Endometrium (tissue), 2 donors: ENCODE measurements around the gene L1CAM.

ENCODE experiments used
- FAIRE-seq: peaks from 2 replicates; lab custom pipeline; 2012; peaks lifted over from hg19 to GRCh38; lab: Jason Lieb, UNC
- donor health status: control.
- donor health status: control.

Gene L1CAM

GRCh38 chrX:153902385-153902784 is 16.4 kb upstream of the L1CAM start:
- no peak for FAIRE-seq

DNA sequence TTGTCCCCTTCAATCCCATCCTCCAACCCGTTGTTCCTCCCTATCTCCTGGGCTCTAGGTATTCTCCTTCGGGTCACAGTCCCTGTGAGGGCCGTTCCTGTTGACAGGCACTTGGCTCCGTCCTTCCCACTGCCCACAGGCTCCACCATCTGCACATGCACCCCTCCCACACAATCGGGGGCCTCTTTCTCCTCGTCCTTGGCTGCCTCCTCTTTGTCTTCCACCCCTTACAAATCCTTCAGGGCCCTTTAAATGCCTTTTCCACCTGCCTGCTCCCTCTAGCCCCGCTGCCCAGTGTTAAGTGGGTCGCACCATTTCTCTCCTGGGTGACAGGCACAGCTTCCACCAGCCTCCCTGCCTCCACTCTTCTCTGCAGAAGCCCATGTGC is 15.8 kb upstream of the L1CAM start:
- FAIRE-seq: no peak

DNA sequence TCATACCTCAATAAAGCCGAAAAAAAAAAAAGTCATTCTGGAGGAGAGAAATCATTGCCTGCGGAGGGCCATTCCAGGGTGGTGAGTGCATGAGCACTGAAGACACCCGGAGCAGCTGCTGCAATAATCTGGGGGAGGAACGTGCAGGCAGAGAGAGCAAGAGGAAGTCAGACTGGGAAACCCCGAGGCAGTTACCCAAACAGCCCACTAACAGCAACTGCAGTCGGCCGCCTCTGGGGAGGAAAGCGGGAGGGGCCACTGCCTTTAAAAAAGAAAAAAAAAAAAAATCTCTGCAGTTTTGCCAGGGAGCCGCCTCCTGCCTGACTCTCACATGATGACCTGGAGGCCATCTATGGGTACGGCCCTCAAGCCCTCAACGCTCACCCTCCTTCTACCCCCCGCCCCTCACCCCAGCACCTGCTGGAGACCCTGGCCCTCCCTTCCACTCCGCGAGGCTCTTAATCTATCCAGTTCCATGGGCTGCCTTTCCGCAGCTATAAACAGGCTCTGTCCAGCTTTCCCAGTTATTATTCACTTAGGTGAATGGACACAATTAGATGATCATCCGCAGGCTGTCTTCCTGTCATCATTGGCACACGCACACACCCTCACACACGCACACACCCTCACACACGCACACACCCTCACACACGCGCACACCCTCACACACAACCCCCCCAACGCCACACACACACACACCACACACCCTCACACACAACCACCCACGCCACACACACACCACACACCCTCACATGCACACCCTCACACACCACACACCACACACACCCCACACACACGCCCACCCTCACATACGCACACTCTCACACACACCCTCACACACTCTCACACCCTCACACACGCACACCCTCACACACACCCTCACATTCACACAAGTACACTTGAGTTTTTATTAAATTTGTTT is 15.1 kb upstream of the L1CAM start:
- FAIRE-seq: no peak

DNA sequence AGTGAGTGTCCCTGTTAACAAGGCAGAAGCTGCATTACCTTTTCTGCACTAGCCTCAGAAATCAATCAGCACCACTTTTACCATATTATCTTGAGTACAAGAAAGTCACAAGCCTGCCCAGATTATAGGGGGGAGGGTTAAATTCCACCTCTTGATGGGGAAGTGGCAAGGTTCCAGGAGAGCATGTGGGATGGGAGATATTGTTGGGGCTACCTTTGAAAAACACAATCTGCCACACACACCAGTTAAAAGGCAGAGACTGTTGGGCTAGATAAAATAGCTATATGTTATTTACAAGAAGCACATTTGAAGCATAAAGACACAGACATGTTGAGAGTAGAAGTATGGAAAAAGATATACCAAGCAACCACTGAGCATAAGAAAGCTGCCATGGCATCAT is 11.9 kb upstream of the L1CAM start:
- FAIRE-seq: no peak

DNA sequence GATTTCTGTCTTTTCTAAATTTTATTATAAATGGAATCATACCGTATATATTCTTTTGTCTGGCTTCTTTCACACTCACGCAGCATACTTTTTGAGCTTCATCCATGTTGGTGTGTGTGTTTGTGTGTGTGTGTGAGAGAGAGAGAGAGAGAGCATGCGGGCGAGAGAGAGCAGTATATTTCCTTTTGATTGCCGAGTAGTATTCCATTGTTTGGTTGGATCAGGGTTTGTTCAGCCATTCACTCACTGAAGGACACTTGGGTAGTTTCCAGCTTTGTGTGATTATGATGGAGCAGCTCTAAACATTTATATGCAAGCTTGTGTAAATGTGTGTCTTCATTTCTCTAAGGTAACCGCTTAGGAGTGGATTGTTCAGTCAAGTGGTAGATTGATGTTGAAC is 3.1 kb upstream of the L1CAM start:
- FAIRE-seq: no peak

- FAIRE-seq: no peak
Observed at GRCh38 chrX:153888344-153888743, 2.4 kb upstream of the L1CAM start.

DNA sequence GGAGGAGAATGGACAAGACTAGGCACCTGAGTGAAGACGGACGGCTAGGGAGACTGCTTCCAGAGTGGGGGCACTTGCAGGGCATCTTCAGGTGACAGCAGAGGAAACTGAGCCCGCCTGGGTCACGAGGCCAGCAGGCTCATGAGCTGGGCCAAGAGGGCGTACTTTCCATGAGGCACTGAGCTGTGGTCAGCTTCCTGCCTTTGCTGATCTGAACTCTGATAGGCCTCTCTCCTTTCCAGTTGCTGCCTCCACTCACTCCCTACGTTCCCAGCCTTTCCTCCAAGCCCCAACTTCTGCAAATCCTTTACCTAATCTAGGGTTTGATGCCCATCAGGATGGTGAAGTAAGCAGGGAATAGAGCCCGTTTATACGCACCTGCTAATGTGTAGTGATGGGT is 1.4 kb upstream of the L1CAM start:
- no peak for FAIRE-seq

DNA sequence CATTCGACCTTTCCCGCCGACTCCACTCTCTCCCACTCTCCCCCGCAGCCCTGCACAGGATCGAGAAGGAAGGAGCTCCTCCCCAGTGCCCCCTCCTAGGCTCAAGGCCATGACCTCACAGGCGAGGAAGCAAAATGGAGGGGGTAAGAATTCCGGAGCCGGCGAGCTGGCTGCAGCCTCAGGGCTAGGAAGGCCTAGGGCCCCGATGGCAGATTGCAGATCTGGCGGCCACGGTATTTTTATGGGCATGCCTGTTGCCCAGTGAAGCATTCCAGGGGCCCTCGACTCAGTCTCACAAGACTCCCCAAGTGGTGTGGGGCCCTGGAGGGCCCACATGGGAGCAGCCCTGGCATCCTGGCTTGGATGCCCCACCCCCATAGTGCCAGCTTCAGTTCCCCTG is 942 bp upstream of the L1CAM start:
- no peak for FAIRE-seq

- FAIRE-seq: no peak
Observed at GRCh38 chrX:153885208-153885787, 675 bp downstream of the L1CAM start.

DNA sequence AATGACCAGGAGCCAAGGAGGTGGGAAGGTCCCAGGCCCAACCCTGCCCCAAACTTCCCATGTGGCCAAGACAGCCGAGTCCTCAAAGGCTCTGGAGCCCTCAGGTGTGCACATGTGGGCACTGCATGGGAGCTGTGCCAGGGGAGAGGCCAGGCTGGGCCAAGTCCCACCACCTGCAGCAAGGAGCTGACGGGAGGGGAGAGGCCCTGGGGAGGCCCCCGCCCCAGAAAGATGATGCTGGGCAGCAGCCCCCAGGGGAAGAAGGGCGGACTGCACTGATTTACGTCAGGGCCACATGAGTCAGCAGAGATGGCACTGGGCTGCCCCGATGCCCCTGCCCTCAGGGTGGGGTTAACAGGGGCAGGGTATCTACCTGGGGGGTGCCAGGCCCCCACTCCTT is 1.4 kb downstream of the L1CAM start:
- no peak for FAIRE-seq

DNA sequence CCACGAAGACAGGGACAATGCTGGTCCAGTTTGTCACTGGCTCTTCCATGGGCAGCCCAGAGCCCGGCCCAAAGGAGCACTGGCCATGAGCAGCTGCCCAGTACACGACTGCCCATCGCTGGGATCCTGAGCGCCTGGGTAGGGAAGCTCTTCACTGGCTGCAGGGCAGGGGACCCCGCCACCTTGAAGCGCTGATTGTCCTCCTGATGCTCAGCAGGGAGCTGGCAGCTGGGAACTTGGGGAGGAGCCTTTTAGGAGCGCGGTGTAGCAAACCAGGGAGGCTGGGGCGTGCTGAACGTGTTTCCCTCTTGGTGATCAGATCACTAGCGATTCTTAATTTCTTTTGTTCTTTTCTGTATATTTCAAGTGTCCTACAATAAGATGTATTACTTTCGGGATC is 1.8 kb downstream of the L1CAM start:
- FAIRE-seq: no peak

DNA sequence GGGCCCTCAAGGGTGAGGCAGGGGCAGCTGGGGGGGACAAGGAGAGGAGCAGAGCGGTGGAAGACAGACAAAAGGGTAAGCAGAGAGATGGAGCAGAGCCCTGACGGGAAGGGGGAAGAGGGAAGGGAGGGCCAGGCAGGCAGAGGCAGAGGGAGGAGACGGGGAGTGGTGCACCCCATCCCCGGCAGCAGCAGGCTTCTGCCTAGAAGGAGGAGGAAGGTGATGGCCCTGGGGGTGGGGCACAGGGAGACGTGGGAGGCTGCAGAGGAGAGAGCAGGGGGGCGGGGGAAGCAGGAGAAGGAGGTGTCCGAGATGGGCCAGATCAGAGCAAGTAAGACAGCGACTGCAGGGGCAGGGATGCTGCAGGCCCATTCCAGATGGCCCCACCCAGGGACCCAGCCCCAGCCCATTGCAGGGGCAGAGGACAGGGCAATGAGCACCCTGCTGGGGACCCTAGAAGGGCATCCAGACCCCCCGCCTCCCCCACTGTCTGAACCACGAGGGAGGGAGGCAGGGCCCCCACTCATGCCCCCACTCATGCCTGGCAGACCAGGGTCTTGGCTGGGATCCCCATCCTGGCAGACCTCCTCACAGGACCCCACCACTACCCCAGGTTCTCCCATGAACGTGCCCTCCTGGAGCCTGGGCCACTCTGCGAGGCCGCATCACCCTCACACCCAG is 2.7 kb downstream of the L1CAM start:
- no peak for FAIRE-seq

DNA sequence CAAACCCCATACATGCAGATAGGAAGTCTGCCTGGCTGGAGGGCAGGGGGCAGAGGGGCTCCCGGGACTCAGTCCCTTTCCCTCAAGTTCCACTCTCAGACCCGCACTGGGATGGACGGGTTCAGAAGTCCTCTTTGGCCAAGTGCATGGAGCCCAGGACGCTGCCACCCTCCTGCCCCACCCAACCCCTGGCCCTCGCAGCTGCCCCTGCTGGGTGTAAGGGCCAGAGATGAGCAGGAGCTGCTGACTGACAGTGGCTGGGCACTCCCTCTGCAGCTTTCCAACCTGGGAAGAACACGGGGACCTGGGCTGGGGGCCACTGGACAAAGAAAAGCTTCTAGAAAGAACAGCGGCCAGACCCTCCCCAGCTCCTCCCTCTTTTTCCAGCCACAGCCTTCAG is 3.4 kb downstream of the L1CAM start:
- FAIRE-seq: no peak

DNA sequence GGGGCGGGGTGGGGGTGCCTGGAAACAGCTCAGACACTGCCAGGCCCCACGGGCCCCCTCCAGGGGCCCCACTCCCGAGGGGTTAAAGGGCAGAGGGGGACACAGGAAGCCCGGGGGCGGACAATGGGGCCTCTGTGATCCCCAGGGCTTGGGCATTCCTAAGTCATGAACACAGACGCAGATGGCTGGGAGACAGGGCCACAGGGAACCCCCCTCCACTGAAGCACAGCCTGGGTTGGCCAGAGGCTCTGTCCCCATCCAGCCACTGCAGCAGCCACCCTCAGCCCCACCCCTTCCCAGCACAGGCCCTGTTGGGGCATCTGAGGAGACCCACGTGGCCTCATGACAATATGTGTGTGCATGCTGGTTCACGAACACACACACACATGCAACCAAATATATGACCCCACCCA is 3.9 kb downstream of the L1CAM start:
- FAIRE-seq: no peak

DNA sequence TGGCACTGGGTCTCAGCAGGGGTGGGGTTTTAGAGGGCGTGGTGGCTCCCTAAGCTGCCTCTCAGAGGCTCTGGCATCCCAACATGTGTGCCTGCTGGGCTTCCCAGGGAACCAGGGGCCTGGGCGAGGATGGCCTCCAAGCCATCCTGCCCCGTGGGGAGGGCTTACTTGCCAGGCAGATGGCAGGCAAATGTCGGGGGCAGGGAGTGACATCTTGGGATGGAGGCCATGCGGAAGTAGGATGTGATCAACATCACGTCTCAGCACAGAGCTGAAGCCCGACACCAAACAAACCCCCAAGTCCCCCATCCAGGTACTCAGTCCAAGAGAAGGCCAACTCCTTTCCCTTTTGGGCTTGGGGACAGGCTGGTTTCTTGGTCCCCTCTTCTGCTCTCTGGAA is 4.7 kb downstream of the L1CAM start:
- no peak for FAIRE-seq

GRCh38 chrX:153880440-153880815 is 5.5 kb downstream of the L1CAM start:
- no peak for FAIRE-seq

- no peak for FAIRE-seq
Observed at GRCh38 chrX:153879741-153880439, 6.1 kb downstream of the L1CAM start.

DNA sequence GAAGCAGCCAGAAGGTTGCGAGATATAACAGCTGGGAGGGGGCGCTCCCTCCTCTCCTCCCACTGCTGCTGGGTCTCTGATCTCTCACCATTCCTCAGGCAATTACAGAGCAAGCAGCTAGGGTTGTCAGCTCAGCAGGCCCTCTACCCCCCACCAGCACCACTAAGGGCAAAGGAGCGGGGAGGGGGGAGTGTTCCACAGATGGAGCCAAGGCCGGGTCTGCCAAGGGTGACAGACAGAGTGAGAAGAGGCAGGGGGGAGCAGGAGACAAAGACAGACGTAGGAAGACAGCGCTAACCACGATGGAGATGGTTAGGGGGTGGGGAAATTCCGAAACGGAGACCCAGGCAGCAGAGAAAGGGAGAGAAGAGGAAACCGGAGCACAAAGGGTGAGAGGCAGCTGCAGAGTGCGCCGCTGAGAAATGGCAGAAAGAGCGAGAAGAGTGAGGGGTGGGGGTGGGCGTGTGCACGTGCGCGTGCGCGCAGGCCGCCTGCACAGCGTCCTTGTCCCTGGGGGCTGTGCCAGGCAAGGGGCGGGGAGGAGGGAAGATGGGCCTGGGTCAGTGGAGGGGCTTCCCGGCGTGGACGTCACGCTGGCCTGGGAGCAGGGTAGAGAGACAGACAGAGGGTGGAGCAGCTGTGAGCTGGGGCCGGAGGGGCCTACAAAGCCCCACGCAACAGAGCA is 6.9 kb downstream of the L1CAM start:
- FAIRE-seq: no peak

- no peak for FAIRE-seq
Observed at GRCh38 chrX:153878345-153878744, 7.6 kb downstream of the L1CAM start.

- FAIRE-seq: no peak
Observed at GRCh38 chrX:153877571-153878261, 8.3 kb downstream of the L1CAM start.

DNA sequence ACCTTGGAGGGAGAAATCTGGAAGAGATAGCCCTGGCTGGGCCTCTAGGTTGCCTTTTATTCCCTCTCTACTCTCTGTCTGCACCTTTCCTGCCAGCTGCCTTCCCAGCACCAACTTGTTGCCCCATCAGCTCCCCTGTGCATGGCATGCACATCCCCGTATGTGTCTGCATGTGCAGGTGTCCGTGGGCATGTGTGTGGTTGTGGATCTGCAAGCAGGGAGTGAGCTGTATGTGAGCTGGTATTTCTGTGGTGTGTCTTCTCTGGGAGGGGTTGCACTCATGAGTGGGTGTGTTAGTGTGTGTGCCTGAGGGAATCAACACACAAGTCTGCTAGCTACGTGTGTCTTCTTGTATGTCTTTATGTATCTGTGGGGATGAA is 9.9 kb downstream of the L1CAM start:
- FAIRE-seq: no peak
